Subcutaneous adipose tissue (tissue), 4 donors: ENCODE results near the gene IL26. TPM values are rescaled to one million over a fixed set of nuclear protein-coding genes. Genes with fewer than 3 reads are reported as not detected.

ENCODE experiments used
- total RNA-seq, 4 donors: library from RNA; depleted of rRNA; stranded (reverse); fragments of >200 nt; gene quantifications; one replicate each; pipeline ENCODE4 v1.1.0, GENCODE V29; 2016
- TF ChIP-seq, protein P1 (sequence below): fragments of 450-650 bp; IDR thresholded peaks from one replicate; pipeline ENCODE4 v1.5.1; 2016; ENCODE audit warnings: low read depth, mild to moderate bottlenecking, control low read depth, antibody characterized with exemption, moderate library complexity

IL26 gene
- total RNA-seq, 4 donors from 2014 or later = not detected

DNA sequence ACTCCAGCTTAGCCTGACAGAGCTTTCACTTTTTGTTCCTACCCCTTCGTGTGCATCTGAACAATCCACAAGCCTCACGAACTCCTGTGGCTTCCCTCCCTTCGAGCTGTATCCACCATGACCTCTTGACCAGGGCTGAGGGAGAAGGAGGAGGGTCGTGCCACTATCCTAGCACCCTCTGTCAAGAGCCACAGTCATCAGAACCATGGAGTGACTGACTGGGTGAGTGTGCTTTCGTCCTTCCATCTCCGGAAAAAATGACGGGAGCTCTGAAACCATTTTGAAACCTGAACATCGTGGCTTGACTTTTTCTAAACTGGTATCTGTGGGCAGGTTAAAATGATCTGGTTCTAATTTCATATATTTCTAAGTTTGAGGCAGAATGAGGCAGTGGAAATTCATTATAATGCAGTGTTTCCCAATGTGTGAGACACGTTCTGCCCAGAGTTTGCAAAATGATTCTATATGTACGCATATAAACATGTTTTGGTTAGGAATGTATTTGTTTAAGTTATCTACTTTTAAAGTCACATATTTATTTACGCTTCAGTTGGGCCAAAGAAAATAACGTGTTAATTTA lies 27.0 kb downstream of the IL26 start:
- TF ChIP-seq, protein P1, sequence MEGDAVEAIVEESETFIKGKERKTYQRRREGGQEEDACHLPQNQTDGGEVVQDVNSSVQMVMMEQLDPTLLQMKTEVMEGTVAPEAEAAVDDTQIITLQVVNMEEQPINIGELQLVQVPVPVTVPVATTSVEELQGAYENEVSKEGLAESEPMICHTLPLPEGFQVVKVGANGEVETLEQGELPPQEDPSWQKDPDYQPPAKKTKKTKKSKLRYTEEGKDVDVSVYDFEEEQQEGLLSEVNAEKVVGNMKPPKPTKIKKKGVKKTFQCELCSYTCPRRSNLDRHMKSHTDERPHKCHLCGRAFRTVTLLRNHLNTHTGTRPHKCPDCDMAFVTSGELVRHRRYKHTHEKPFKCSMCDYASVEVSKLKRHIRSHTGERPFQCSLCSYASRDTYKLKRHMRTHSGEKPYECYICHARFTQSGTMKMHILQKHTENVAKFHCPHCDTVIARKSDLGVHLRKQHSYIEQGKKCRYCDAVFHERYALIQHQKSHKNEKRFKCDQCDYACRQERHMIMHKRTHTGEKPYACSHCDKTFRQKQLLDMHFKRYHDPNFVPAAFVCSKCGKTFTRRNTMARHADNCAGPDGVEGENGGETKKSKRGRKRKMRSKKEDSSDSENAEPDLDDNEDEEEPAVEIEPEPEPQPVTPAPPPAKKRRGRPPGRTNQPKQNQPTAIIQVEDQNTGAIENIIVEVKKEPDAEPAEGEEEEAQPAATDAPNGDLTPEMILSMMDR = no peak

DNA sequence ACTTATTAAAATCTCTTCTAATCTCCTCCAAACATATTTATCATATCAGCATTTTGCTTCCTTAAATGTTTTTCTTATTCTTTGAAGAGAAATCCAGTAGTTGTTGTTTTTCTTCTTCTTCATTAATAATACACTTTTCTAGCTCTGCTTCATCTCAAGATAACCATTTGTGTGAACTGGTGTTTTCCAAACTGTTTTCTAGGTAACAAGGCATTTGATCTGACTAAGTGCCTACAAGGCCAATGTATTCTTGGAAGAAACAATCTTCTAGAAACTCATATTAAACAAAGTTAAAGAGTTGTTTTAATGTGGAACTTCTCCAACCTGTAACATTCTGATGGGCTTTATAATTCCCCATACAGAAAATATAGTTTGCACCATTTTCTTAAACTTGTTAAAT lies 35.3 kb downstream of the IL26 start:
- TF ChIP-seq, protein P1 = no peak

DNA sequence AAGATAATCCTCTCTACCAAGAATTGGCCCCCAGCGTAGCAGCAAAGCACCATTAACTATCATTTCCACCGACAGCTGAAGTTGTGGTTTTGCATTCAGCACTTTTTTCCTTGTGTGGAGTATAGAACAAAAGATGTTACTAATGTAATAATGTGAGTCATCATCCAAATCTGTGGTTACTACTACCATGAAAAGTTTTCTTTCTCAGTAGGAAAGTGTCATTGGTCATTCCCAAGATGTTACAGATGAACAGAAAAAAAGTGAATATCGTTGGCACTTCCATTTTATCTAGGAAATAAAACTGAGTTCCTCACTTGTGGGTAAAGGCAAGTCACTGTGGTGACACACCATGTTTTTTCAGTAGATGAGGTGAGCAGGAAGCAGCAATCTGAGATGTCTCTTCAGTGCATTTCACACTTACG lies 35.8 kb downstream of the IL26 start:
- TF ChIP-seq, protein P1 = no peak

DNA sequence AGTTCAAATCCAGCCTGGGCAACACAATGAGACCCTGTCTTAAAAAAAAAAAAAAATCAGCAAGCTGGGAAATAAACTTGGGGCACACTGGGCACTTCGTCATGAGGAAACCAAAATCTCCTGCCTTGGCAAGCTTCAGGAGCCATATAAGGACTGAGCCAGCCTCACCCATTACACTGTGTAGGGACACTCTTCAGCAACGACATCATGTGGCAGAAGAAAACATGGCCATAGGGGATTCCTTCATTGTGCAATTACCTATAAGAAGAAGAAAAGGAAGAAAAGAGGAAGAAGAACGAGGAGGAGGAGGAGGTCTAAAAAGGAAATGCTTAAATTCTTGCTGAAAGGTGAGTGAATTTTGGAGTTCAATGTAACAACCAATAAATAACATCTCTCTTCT lies 40.0 kb downstream of the IL26 start:
- TF ChIP-seq, protein P1 = no peak

DNA sequence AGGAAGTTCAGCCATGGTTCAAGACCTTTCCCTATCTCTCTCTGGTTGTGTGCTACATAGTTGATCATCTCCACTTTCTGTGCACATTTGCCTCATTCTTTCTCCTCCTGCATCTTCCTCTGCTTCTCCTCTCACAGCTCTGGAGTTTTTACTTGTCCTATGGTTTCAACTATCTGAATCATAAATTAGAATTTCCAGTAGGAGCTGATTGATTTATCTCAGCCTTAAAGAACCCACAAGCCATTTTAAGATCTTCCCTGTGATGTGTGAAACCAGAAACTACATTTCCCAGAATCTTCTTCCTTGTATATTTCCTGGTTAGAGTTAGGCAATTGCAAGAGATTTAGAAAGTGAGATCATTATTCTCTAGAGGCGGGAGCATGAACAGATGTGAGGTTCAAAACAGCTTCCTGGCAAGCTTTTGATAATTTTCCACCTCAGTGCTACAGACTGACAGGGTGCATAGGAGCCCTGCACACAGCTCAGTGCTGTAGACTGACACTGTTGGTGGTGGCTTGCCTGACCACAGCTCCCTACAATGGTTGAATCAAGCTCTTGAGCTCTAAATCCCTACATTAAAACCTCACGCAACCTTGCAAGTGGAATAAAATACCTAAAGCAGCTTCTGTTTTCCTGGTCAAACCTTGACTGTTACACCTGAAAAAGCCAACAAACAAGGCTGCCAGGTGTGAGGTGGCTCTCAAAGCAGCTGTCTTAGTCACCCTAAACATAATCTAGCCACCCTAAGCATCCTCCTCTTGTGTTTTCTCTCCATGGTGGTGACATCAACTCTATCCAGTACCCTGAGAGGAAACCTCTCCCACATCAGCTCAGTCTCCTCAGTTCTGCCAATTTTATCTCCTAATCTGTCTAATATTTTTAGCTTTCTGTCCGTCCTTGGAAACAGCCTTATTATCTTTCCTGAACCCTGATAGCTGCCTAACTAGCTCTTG lies 44.5 kb downstream of the IL26 start:
- TF ChIP-seq, protein P1 = no peak

DNA sequence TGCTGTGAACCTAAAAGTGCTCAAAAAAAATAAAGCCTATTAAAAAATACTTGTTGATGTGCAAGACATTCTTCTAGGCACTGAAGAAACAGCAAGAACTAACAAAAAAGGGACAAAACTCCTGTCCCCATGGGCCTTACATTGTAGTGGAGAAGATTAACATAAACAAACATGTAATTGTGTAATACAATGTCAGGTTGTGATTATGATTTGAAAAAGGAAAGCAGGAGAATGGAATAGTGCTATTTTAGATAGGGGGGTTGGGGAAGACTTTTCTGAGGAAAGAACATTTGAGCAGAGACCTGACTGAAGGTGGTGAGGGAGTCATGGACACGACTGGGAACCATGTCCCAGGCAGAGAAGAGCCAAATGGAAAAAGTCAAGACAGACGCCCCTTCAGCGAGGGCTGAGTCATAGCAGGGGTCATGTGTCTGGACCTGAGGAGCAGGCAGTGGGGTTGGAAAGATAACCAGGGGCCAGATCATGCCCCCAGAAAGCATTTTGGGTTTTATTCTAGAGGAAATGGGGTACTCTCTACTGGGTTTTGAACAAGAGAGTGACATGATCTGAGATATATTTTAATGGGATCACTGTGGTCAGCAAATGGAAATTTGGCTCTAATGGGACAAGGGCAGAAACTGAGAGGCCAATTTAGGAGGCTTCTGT lies 46.7 kb downstream of the IL26 start:
- TF ChIP-seq, protein P1 = no peak

DNA sequence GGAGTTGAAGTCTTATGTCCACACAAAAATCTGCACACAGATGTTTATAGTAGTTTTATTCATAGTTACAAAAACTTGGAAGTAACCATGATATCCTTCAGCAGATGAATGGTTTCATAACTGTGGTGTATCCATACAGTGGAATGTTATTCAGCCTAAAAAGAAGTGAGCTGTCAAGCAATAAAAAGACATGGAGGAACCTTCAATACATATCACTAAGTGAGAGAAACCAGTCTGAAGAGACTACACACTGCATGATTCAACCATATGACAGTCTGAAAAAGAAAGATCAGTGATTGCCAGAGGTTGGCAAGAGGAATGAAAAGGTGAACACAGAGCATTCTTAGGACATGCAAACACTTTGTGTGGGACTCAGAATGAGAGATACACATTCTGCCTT lies 47.4 kb downstream of the IL26 start:
- TF ChIP-seq, protein P1 = no peak
